NCI-H446 (cell line): ENCODE data around the gene PRDX3.
A peak's percentile ranks its signal among the peaks of the same experiment; 100 is the strongest.
"Not testable (repeated sequence)": the region's sequence is repeated elsewhere in the genome, so short reads cannot be mapped to it uniquely, and the experiment has no call there.

Source experiments
- DNase-seq, 2 experiments: peaks; one replicate each; lab custom pipeline; 2025; lab: John Stamatoyannopoulos, UW

The PRDX3 gene

GRCh38 chr10:119206603-119207365, 28.2 kb upstream of the PRDX3 start:
- peak in 1 of 2 experiments; percentile 66 for DNase-seq

- DNase-seq = no peak
Measured at GRCh38 chr10:119205894-119206602, 27.4 kb upstream of the PRDX3 start.

- no peak for DNase-seq
Measured at GRCh38 chr10:119203006-119203405, 24.4 kb upstream of the PRDX3 start.

- no peak for DNase-seq
Measured at GRCh38 chr10:119201233-119201632, 22.6 kb upstream of the PRDX3 start.

GRCh38 chr10:119199231-119199992, 20.8 kb upstream of the PRDX3 start:
- peak; percentile 47 to 50 for DNase-seq

- DNase-seq = no peak
Measured at GRCh38 chr10:119198438-119198837, 19.8 kb upstream of the PRDX3 start.

- no peak for DNase-seq
Measured at GRCh38 chr10:119197921-119198320, 19.3 kb upstream of the PRDX3 start.

- no peak for DNase-seq
Measured at GRCh38 chr10:119191881-119192280, 13.3 kb upstream of the PRDX3 start.

- peak in 1 of 2 experiments; percentile 24 for DNase-seq
Measured at GRCh38 chr10:119190954-119191785, 12.6 kb upstream of the PRDX3 start.

- DNase-seq = peak in 1 of 2 experiments; percentile 3
Measured at GRCh38 chr10:119190353-119190752, 11.7 kb upstream of the PRDX3 start.

GRCh38 chr10:119189811-119190282, 11.2 kb upstream of the PRDX3 start:
- DNase-seq = no peak

- DNase-seq = no peak
Measured at GRCh38 chr10:119183664-119184412, 5.2 kb upstream of the PRDX3 start.

- DNase-seq = not testable (repeated sequence)
Measured at GRCh38 chr10:119180850-119181400, 2.3 kb upstream of the PRDX3 start.

GRCh38 chr10:119177708-119178371, 772 bp downstream of the PRDX3 start:
- no peak for DNase-seq

- no peak for DNase-seq
Measured at GRCh38 chr10:119176166-119176565, 2.4 kb downstream of the PRDX3 start.

- no peak for DNase-seq
Measured at GRCh38 chr10:119174109-119174508, 4.5 kb downstream of the PRDX3 start.

- DNase-seq = no peak
Measured at GRCh38 chr10:119167041-119167440, 11.6 kb downstream of the PRDX3 start.

- DNase-seq = no peak
Measured at GRCh38 chr10:119166564-119166963, 12.0 kb downstream of the PRDX3 start.

GRCh38 chr10:119166118-119166500, 12.5 kb downstream of the PRDX3 start:
- no peak for DNase-seq
